ENCODE measurements around the gene POLR2J. TPM values are rescaled to one million over a fixed set of nuclear protein-coding genes. Genes with fewer than 3 reads are reported as not detected.

The POLR2J gene
- total and polyA plus RNA-seq, 10 of the 15 experiments (the other 5 are each of a cell fraction or from before 2014, with no cell fraction given) = 16.4 to 119 (median 77.4) TPM

GRCh38 chr7:102457352-102457924 lies 21.3 kb downstream of the POLR2J start (continued):
- TF ChIP-seq REST (IDR thresholded peaks at IDR 0.05; ENCODE audit: low read depth, low read length) (no peak), IRF5 (IDR thresholded peaks at IDR 0.05; ENCODE audit: borderline replicate concordance) (no peak)

- no peak overlapping the region for H3K27ac ChIP-seq (ENCODE audit: control insufficient read depth, insufficient read depth)
- SMC1A ChIA-PET (ENCODE audit: uncharacterized antibody, unreplicated experiment) = interaction anchor here (0.9 kb wide), 1 partner anchor 32 kb away, joined by 3 read pairs; no protein-coding TSS in a partner anchor
- no peaks in the 10 kb centered on the region for H4K20me1 ChIP-seq (ENCODE audit: control insufficient read depth, insufficient read depth)
- DNase-seq (ENCODE audit: low read depth, low spot score) (no peak), FAIRE-seq (no peak), ATAC-seq (no peak)
- in situ Hi-C loops (cut with MboI) (loop anchor here (10.0 kb wide), 1 partner anchor 52 kb away; no protein-coding TSS in a partner anchor), intact Hi-C loops (cut with micrococcal nuclease; ENCODE audit: unreplicated experiment) (no loop called here)
- RAD21 ChIA-PET (ENCODE audit: unreplicated experiment) = interaction anchor here (1.5 kb wide), 1 partner anchor 10 kb away, joined by 3 read pairs; no protein-coding TSS in a partner anchor
- no peak overlapping the region for H3K4me2 ChIP-seq (ENCODE audit: control insufficient read depth, insufficient read depth)
- BruUV-seq (replicated peaks) = no TSS peak
- CTCF ChIA-PET = interaction anchor here (0.5 to 3.2 kb wide), 4 partner anchors 10 to 52 kb away, joined by 3 to 14 read pairs (median 4); no protein-coding TSS in a partner anchor
- no peaks in the 10 kb centered on the region for H3K79me2 ChIP-seq (ENCODE audit: control insufficient read depth, insufficient read depth, low read length)
- H3K9me3 ChIP-seq (replicated peaks; ENCODE audit: control insufficient read depth, insufficient read depth, low read length) = no peaks in the 10 kb centered on the region
- 95% methylated on average over 10 of the region's 10 CpGs for WGBS (ENCODE audit: insufficient coverage, insufficient replicate concordance, low lambda C conversion rate, missing lambda C conversion rate)
- peaks cover 11% of the 10 kb centered on the region in 2 experiments for H3K36me3 ChIP-seq (ENCODE audit: control insufficient read depth in 2 of 2, insufficient read depth in 2 of 2, low read length in 1 of 2)
- H3K27me3 ChIP-seq (replicated peaks in 1 of 2; ENCODE audit: control insufficient read depth in 2 of 2, insufficient read depth in 2 of 2, low read length in 1 of 2) = no peaks in the 10 kb centered on the region
- no peak overlapping the region for H2AFZ ChIP-seq (ENCODE audit: control insufficient read depth, low read depth, low read length)
- POLR2A ChIA-PET = no interaction called here
- no peak overlapping the region for H3K4me3 ChIP-seq
- no peaks in the 10 kb centered on the region for H3K4me1 ChIP-seq (ENCODE audit: control insufficient read depth, insufficient read depth, low read length)
- H3K9ac ChIP-seq (ENCODE audit: control insufficient read depth, insufficient read depth, low read length) = no peak overlapping the region
- TF ChIP-seq PRDM15 (CRISPR knock-in tag; IDR thresholded peaks at IDR 0.05) (no peak), SMC3 (IDR thresholded peaks at IDR 0.05; ENCODE audit: borderline replicate concordance, low read length) (no peak), ZSCAN29 (IDR thresholded peaks at IDR 0.05) (no peak), PAX8 (IDR thresholded peaks at IDR 0.05) (no peak), POU2F2 (IDR thresholded peaks at IDR 0.05; ENCODE audit: borderline replicate concordance, low read depth, low read length) (no peak), ESRRA (IDR thresholded peaks at IDR 0.05; ENCODE audit: low read length) (no peak), E2F8 (IDR thresholded peaks at IDR 0.05; ENCODE audit: low read depth, partially characterized antibody) (no peak), MEF2B (IDR thresholded peaks at IDR 0.05; ENCODE audit: partially characterized antibody, poor library complexity, severe bottlenecking) (no peak)
These were observed 22.4 kb downstream of the POLR2J start for GRCh38 chr7:102456327-102456726.
